ENCODE results near the gene USP3. TPM values are rescaled to one million over a fixed set of nuclear protein-coding genes. Genes with fewer than 3 reads are reported as not detected.

Gene USP3
- total RNA-seq, 2 experiments from 2014 or later: 34.6 to 53.0 TPM

GRCh38 chr15:63564093-63564492 lies 59.7 kb downstream of the USP3 start:
- H3K9me2 ChIP-seq (ENCODE audit: insufficient read depth, low read length): no peaks in the 10 kb centered on the region
- DNase-seq (ENCODE audit: low spot score): no peak
- ChIA-PET CTCF (ENCODE audit: unreplicated experiment) (no interaction called here), POLR2A (interaction anchor here (2.4 kb wide), 1 partner anchor 11 kb away, joined by 9 read pairs; no protein-coding TSS in a partner anchor)
- BruUV-seq (replicated peaks): no TSS peak
- no peaks in the 10 kb centered on the region for H3K79me2 ChIP-seq (ENCODE audit: insufficient read depth, low read depth, low read length)
- intact Hi-C loops (cut with micrococcal nuclease; ENCODE audit: unreplicated experiment): no loop called here
- no peaks in the 10 kb centered on the region for H4K20me1 ChIP-seq (ENCODE audit: insufficient read depth, low read length)
- H2AFZ ChIP-seq (ENCODE audit: low read length): no peak overlapping the region
- H3K27ac ChIP-seq (ENCODE audit: low read depth, low read length, poor library complexity, severe bottlenecking): no peak overlapping the region
- H3K4me1 ChIP-seq (ENCODE audit: insufficient read depth, low read length, poor library complexity, severe bottlenecking): peaks cover 8% of the 10 kb centered on the region
- no peak for TF ChIP-seq CTCF (conservative IDR thresholded peaks at IDR 0.05; ENCODE audit: low read length)
- TF ChIP-seq EZH2phosphoT487 (IDR thresholded peaks at IDR 0.05; ENCODE audit: borderline replicate concordance, low read depth, low read length): no peak
- peaks cover 78% of the 10 kb centered on the region for H3K36me3 ChIP-seq (ENCODE audit: insufficient read depth, low read length)
- no peaks in the 10 kb centered on the region for H3K9me3 ChIP-seq (ENCODE audit: low read length)
- no peak overlapping the region for H3K4me3 ChIP-seq (ENCODE audit: low read depth, low read length, poor library complexity, severe bottlenecking)
- H3K4me2 ChIP-seq (ENCODE audit: low read length): no peak overlapping the region

GRCh38 chr15:63565536-63566186 lies 61.3 kb downstream of the USP3 start:
- Histone ChIP-seq H3K4me1 (ENCODE audit: insufficient read depth, low read length, poor library complexity, severe bottlenecking) (peaks cover 8% of the 10 kb centered on the region), H3K36me3 (ENCODE audit: insufficient read depth, low read length) (peaks cover 75% of the 10 kb centered on the region), H3K27ac (ENCODE audit: low read depth, low read length, poor library complexity, severe bottlenecking) (no peak overlapping the region), H3K4me2 (ENCODE audit: low read length) (no peak overlapping the region), H3K79me2 (ENCODE audit: insufficient read depth, low read depth, low read length) (no peaks in the 10 kb centered on the region), H3K9me2 (ENCODE audit: insufficient read depth, low read length) (no peaks in the 10 kb centered on the region), H3K4me3 (ENCODE audit: low read depth, low read length, poor library complexity, severe bottlenecking) (no peak overlapping the region), H2AFZ (ENCODE audit: low read length) (no peak overlapping the region), H3K9me3 (ENCODE audit: low read length) (no peaks in the 10 kb centered on the region), H4K20me1 (ENCODE audit: insufficient read depth, low read length) (no peaks in the 10 kb centered on the region)
- CTCF ChIA-PET (ENCODE audit: unreplicated experiment): no interaction called here
- TF ChIP-seq EZH2phosphoT487 (IDR thresholded peaks at IDR 0.05; ENCODE audit: borderline replicate concordance, low read depth, low read length) (no peak), CTCF (conservative IDR thresholded peaks at IDR 0.05; ENCODE audit: low read length) (no peak)
- POLR2A ChIA-PET: interaction anchor here (1.0 to 2.4 kb wide), 2 partner anchors 12 to 53 kb away, joined by 3 to 9 read pairs; no protein-coding TSS in a partner anchor
- DNase-seq (ENCODE audit: low spot score): no peak
- intact Hi-C loops (cut with micrococcal nuclease; ENCODE audit: unreplicated experiment): no loop called here
- BruUV-seq (replicated peaks): no TSS peak

- H3K36me3 ChIP-seq (ENCODE audit: insufficient read depth, low read length): peaks cover 56% of the 10 kb centered on the region
- no peak overlapping the region for H2AFZ ChIP-seq (ENCODE audit: low read length)
- no peaks in the 10 kb centered on the region for H3K9me2 ChIP-seq (ENCODE audit: insufficient read depth, low read length)
- no peaks in the 10 kb centered on the region for H3K9me3 ChIP-seq (ENCODE audit: low read length)
- no peak overlapping the region for H3K4me3 ChIP-seq (ENCODE audit: low read depth, low read length, poor library complexity, severe bottlenecking)
- no peak for DNase-seq (ENCODE audit: low spot score)
- no peak overlapping the region for H3K27ac ChIP-seq (ENCODE audit: low read depth, low read length, poor library complexity, severe bottlenecking)
- intact Hi-C loops (cut with micrococcal nuclease; ENCODE audit: unreplicated experiment): no loop called here
- TF ChIP-seq CTCF (conservative IDR thresholded peaks at IDR 0.05; ENCODE audit: low read length) (no peak), EZH2phosphoT487 (IDR thresholded peaks at IDR 0.05; ENCODE audit: borderline replicate concordance, low read depth, low read length) (no peak)
- BruUV-seq (replicated peaks): no TSS peak
- ChIA-PET CTCF (ENCODE audit: unreplicated experiment) (no interaction called here), POLR2A (no interaction called here)
- no peaks in the 10 kb centered on the region for H3K4me1 ChIP-seq (ENCODE audit: insufficient read depth, low read length, poor library complexity, severe bottlenecking)
- H3K79me2 ChIP-seq (ENCODE audit: insufficient read depth, low read depth, low read length): no peaks in the 10 kb centered on the region
- no peaks in the 10 kb centered on the region for H4K20me1 ChIP-seq (ENCODE audit: insufficient read depth, low read length)
- no peak overlapping the region for H3K4me2 ChIP-seq (ENCODE audit: low read length)
These were observed 68.5 kb downstream of the USP3 start for GRCh38 chr15:63572749-63573464.
